HG03439 (cell line): ENCODE data around the gene ACTR5.

Experiments used
- ATAC-seq: cut with Tn5 transposase; IDR thresholded peaks from one replicate; pipeline ENCODE4 v1.9.1; 2021; ENCODE audit warnings: mild to moderate bottlenecking, moderate library complexity; ENCODE audit not compliant: unreplicated experiment

ACTR5 gene

DNA sequence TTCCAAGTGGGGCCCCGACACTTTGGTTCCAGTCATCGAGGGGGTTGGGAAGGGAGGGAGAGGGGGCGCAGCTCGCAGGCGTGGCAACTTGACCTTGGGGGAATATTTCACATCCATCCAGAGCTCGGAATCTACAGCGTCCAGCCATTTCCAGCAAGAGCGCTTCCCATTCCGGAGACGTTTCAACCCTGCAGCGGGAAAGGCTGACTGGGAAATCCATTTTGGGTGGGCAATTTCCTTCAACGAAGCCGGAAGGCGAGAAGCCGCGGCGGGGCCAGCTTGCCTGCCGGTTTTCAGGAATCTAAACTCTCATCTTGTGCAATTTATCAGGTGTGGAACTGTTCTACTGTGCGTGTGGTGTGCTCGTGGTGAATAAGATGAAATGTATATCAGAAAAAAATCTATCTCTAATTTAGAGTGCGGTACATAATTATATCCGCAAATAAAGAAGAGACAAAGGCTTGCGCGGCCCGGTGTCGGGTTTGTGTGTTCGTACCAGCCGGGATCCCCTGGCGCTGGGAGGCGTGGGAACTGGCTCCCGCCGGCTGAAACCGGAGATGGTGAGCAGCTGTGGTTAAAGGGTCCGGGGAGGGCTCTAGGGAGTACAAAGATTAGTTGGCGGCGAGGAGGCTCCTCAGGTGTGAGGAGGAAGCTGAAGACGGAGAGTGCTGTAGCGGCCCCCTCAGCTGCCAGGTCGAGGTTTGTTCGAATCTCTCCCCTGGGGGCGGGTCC, 19.2 kb upstream of the ACTR5 start:
- no peak for ATAC-seq

- no peak for ATAC-seq
These were observed 18.5 kb upstream of the ACTR5 start for GRCh38 chr20:38729767-38730166.

DNA sequence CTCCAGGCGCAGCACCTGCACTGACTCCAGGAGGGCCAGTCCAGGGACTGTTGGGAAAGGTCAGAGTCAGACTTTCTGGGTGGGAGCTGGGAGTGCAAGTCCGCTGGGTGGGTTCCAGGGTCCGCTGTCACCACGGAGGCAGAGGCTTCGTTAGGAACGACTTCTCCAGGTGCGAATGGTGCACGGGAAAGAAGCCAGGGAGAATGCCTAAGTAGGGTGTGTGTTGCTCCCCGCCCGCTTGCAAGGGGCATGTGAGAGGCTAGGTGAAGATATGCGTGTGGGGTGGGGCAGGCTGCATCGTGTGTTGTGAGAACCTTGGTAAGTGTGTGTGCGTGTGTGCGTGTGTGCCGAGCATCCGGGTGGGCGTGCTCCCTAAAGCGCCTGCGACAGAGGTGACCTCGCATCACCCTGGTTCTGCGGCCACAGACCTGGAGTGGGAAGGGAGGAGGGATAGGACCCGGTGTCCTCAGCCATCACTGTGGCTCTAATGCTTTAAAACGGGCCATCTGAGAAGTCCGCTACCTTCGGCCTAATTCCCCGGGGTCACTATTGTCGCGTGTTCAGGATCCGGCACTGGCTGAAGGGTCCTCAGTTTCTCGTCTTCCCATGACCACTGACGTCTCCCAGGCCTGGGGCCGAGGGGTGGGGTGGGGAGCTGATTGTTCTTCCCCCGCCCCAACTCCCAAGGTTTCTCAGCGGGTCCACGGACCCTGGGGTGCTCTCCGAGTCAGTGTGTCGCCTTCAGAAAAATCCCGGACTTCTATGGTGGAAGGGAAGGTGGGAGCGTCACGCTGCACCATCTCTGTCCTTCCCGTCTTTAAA, 17.9 kb upstream of the ACTR5 start:
- ATAC-seq = no peak

DNA sequence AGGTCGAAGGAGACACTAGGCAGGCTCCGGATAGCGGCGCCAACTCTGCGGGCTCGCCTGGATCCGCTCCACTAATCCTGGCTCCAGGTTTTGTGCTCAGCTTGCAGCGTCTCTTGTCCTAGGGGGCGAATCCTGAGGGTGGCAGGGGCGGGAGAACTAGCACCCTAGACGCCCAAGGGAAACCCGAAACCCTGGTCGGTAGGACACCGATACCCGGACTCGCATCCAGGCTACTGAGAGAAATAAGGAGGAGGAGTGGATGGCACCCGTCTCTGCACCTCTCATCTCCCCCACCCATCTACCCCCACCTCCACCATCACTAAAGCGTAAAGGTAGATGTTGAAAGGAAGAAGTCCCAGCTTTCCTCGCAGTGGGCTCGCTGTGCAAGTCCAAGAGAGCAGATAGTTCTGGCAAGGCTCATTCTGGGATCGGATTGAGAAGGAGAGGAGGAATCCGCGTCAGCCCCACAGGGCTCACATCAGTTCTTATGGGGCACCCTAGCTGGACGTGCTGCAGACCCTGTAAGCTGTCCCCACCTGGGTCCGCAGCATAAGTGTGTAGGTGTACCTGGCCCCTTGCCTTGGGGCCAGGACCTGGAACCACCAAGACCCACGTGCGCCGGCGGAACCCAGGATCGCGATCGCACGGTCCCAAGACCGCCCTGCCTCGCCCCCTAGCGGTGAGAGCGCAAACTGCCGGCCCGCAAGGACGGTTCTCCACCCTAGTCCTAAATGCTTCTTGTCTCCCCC, 17.1 kb upstream of the ACTR5 start:
- no peak for ATAC-seq

DNA sequence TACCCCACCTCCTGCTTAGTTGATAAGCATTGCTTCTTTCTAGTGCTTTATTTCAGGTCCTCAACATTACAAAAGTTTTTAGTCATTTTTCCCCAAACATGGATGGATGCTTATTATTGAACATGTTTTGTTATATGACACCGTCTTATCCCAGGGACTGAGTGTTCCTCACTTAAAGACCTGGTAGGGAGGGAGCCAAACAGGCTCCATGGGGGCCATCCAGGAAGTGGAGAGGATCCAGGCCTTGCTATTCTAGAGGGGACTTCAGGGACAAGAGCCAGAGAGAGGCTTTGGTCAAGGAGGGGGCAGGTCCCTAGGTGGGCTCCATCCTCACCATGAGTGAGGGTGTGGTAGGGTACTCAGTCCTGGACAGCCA, 16.5 kb upstream of the ACTR5 start:
- no peak for ATAC-seq

DNA sequence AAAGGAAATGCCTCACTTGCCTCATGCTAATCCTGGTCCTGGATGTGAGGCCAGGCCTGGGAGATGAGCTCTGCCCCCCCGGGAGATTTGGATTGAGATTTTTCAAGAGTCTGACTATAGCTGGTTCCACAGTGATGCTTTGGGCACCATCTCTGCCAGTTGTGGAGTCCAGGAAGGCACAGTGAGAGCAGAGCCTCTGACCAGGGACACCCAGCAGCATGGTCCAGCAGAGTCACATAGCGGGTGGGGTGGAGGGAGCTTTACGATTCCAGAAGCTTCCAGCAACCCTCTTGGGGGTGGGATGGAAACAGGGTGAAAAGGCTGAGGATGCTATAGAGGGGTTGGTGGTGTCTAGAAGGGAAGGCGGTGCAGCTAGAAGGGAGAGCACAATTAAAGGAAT, 15.3 kb upstream of the ACTR5 start:
- no peak for ATAC-seq

DNA sequence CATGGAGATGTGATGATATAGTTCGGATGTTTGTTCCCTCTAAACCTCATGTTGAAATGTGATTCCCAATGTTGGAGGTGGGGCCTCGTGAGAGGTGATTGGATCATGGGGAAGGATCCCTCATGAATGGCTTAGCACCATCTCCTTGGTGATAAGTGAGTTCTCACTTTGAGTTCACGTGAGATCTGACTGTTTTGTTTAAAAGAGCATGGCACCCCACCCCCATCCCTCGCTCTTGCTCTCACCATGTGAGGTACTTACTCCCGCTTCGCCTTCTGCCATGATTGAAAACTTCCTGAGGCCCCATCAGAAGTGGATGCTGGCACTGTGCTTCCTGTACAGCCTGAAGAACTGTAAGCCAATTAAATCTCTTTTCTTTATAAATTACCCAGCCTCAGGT, 13.1 kb upstream of the ACTR5 start:
- ATAC-seq = no peak

DNA sequence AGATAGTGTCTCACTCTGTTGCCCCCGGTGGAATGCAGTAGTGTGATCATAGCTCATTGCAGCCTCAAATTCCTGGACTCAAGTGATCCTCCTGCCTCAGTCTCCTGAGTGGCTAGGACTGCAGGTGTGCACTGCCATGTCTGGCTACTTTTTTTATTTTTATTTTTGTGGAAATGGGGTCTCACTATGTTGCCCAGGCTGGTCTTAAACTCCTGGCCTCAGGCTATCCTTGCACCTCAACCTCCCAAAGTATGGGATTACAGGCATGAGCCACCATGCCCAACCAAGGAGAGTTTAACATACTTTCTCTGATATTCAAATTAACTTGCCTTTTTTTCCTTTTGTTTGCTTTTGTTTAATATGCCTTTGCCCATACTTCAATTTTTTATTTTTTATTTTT, 10.4 kb upstream of the ACTR5 start:
- ATAC-seq = no peak

DNA sequence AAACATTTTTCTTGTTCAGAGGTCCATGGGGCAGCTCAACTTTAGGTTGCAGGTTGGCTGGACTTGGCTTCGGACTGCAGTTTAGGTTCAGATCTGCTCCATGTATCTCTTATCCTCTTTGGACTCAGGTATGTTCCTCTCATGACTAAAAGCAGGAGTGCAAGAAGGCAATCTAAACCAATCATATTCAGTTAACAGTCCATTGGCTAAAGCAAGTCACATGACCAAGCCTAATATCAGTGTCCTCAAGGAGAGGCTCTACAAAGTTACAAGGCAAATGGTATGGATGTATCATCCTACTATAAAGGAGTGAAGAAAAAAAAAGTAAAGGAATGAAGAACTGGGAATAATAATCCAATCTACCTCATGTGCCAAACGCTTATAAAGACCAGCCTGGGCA, 2.5 kb upstream of the ACTR5 start:
- ATAC-seq = no peak

- no peak for ATAC-seq
These were observed 664 bp upstream of the ACTR5 start for GRCh38 chr20:38747495-38748096.

DNA sequence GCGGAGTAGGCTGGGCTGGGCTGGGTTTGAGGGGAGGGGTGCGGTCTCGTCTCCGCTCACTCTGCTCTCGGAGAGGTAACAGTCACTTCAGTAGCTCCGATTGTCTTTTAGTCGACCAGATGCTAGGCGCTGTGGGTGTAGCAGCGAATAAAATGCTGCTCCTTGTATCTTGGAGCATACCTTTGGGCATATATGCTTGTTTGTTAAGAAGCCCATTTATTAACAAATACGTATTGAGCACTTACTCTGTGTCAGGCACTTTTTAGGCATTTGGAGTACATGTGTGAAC, 545 bp downstream of the ACTR5 start:
- peak; percentile 34 for ATAC-seq

- ATAC-seq = no peak
These were observed 3.2 kb downstream of the ACTR5 start for GRCh38 chr20:38751360-38751976.

GRCh38 chr20:38752029-38752428, 3.8 kb downstream of the ACTR5 start:
- no peak for ATAC-seq

DNA sequence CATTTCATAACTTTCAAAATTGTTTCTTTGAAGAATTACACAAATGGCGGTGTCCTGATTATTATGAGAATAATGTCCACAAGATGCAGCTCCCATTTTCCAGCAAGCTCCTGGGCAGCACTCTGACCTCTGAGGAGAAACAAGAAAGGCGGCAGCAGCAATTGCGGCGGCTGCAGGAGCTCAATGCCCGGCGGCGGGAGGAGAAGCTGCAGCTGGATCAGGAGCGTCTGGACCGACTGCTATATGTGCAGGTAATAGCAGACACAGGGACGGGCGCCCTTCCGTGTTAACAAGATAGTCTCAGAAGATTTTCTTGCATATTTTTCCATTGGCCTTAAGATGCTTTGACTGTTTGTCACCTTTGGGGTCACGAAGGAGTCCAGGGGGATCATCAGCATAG, 6.7 kb downstream of the ACTR5 start:
- ATAC-seq = no peak

- no peak for ATAC-seq
These were observed 7.2 kb downstream of the ACTR5 start for GRCh38 chr20:38755324-38755910.

DNA sequence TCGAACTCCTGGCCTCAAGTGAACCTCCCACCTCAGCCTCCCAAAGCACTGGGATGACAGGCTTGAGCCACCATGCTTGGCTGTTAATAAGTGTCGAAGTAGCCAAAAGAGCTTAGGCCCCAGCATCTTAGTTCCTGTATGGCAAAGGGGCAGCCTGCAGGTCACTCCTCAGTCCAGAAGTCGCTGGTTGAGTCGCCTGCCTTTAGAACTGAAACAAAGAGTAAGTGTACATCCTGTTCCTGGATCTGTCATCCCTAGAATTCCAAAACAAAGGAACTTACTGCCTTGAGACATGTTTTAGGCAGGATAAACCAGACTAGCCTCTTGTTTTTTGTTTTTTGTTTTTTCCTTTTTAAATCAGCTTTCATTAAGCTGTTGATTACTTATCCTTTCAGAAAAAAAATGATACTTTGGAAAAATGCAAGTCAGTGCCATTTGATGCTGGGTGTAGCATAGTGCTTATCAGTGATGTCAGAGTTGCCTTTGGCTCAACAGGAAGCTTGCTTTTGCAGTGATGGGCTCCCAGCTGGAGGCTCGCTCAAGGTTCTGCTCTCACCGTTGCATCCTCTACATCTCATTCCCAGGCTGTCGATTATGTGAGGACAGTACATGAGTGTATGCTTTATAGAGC, 9.0 kb downstream of the ACTR5 start:
- ATAC-seq = no peak

GRCh38 chr20:38759106-38759505, 10.8 kb downstream of the ACTR5 start:
- no peak for ATAC-seq

DNA sequence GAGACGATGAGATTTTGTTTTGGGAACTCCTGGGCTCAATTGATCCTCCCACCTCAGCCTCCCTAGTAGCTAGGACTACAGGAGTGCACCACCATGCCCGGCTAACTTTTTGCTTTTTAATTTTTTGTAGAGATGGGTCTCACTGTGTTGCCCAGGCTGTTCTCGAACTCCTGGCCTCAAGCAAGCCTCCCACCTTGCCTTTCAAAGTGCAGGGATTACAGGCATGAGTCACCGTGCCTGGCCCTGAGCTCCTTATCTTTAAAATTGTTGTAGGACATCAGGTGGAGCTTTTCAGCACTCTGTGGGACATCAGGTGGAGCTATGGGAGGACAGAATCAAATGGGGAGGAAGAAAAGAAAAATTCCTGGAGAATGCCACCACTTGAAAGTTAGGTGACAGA, 12.7 kb downstream of the ACTR5 start:
- no peak for ATAC-seq

- ATAC-seq = no peak
These were observed 13.9 kb downstream of the ACTR5 start for GRCh38 chr20:38762174-38762573.

- ATAC-seq = no peak
These were observed 15.4 kb downstream of the ACTR5 start for GRCh38 chr20:38763616-38764015.
